Measurements from ENCODE around the gene CLHC1. TPM values are rescaled to one million over a fixed set of nuclear protein-coding genes. Genes with fewer than 3 reads are reported as not detected.

CLHC1 gene
- total RNA-seq, 1 donor from 2014 or later: 19.8 TPM

DNA sequence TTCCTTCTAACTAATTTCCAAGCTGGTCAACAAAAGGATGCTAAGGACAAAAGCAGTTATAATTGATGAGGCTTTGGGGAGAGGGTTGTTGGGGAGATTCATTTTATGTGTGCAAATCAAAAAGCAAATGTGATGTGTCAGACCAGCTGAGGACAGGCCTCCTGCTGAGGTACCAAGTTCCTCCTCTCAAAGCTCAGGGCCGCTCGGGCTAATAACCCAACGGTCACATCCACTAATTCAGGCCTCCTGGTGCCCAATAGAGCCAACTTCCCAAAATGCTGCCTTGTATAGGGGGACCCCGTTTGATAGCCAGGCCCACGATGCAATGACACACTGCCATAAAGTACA is 93.2 kb downstream of the CLHC1 start:
- Mint-ChIP-seq H3K27me3 (ENCODE audit: unreplicated experiment) (peaks cover 3% of the 10 kb centered on the region), H3K4me3 (ENCODE audit: unreplicated experiment) (no peak overlapping the region), H3K9me3 (ENCODE audit: unreplicated experiment) (peaks cover 4% of the 10 kb centered on the region), H3K4me1 (ENCODE audit: low read depth, unreplicated experiment) (peaks cover 12% of the 10 kb centered on the region), H3K27ac (ENCODE audit: unreplicated experiment) (no peak overlapping the region), H3K36me3 (ENCODE audit: unreplicated experiment) (no peaks in the 10 kb centered on the region)
- DNase-seq: no peak
- TF ChIP-seq, protein P1, sequence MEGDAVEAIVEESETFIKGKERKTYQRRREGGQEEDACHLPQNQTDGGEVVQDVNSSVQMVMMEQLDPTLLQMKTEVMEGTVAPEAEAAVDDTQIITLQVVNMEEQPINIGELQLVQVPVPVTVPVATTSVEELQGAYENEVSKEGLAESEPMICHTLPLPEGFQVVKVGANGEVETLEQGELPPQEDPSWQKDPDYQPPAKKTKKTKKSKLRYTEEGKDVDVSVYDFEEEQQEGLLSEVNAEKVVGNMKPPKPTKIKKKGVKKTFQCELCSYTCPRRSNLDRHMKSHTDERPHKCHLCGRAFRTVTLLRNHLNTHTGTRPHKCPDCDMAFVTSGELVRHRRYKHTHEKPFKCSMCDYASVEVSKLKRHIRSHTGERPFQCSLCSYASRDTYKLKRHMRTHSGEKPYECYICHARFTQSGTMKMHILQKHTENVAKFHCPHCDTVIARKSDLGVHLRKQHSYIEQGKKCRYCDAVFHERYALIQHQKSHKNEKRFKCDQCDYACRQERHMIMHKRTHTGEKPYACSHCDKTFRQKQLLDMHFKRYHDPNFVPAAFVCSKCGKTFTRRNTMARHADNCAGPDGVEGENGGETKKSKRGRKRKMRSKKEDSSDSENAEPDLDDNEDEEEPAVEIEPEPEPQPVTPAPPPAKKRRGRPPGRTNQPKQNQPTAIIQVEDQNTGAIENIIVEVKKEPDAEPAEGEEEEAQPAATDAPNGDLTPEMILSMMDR (IDR thresholded peaks at IDR 0.05; ENCODE audit: partially characterized antibody, unreplicated experiment): no peak

DNA sequence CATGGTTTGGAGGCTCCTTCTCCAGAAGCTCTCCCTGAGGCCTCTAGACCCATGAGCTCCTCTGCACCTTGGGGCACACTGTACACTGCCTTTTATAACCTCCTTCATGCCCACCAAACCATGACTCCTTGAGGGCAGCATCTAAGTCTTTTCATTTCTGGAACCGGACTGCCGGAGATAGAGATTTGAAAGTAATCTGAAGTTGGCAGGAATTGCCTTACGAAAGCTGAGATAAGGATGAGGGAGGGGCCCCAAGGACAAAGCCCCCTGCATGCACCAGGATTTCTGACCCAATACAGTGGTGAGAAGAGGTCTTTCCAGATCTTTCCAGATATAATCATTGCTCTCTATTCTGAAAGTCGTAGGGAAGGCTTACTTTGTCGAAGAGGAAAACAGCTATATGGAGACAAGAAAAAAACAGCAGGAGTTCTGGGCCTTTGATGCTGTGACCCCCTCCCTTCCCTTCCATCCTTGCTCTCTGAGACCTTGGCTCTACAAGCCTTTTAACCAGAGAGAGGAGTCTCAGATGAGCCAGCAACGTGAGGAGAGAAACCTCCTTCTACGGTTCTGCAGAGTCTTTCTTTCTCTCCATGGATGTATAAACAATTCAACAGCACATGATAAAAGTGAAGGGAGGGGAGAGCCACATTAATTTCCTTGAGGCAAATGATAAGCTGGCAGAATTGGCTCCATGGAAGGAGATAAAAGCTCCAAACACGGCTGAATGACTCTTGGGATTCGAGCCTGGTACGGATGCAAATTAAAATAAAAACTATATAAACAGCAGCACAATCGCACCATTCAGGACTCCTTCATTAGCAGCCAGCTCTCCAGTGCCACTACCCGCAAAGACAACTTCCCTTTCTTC is 93.8 kb downstream of the CLHC1 start:
- no peak for DNase-seq
- Mint-ChIP-seq H3K27ac (ENCODE audit: unreplicated experiment) (no peak overlapping the region), H3K27me3 (ENCODE audit: unreplicated experiment) (peaks cover 3% of the 10 kb centered on the region), H3K4me1 (ENCODE audit: low read depth, unreplicated experiment) (peaks cover 12% of the 10 kb centered on the region), H3K36me3 (ENCODE audit: unreplicated experiment) (no peaks in the 10 kb centered on the region), H3K9me3 (ENCODE audit: unreplicated experiment) (peaks cover 4% of the 10 kb centered on the region), H3K4me3 (ENCODE audit: unreplicated experiment) (no peak overlapping the region)
- TF ChIP-seq, protein P1 (IDR thresholded peaks at IDR 0.05; ENCODE audit: partially characterized antibody, unreplicated experiment): no peak

DNA sequence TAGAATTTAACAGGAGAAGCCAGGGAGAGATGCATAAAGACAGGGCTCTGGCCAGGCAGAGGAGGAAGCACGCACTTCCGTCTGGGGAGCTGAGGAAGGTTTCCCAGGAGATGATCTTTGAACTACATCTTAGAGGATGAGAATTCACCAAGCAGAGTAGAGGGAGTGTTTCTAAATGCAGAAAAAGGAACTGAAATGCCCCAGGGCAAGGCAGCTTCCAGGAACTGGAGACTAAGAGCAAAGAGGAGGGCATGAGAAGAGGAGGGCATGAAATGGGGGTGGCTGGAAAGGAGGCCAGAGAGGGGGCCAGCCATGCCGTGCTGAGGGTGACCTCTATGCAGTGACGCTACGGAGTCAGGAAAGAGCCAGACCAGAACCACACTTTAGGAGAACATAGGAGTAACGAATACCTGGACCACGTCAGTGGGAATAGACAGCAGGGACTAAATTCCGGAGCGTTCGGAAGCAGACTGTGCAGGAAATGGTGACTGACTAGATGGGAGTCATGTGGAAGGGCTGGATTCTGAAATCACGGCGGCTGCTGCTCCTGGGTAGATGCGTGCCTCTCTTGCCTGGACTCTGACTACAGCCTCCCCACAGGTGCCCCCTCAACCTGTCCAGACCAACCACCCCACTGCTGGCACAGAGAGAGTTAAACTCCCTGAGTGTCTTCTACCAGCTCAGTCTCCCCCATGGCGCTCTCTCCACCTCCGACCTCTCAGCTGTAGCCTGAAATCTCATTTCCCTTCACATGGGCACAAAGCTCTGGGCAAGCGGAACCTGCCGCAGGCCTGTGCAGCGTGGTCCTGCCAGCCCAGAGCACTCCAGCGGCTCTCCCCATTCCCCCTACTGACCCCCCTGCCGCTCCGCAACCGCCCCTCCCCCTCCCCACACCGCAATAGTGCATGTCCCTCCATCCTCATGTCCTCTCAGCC is 94.8 kb downstream of the CLHC1 start:
- peak overlapping the region; percentile 1 for H3K4me3 Mint-ChIP-seq (ENCODE audit: unreplicated experiment)
- H3K27ac Mint-ChIP-seq (ENCODE audit: unreplicated experiment): no peak overlapping the region
- H3K27me3 Mint-ChIP-seq (ENCODE audit: unreplicated experiment): peaks cover 3% of the 10 kb centered on the region
- no peak for DNase-seq
- TF ChIP-seq, protein P1 (IDR thresholded peaks at IDR 0.05; ENCODE audit: partially characterized antibody, unreplicated experiment): no peak
- H3K9me3 Mint-ChIP-seq (ENCODE audit: unreplicated experiment): peaks cover 4% of the 10 kb centered on the region
- H3K4me1 Mint-ChIP-seq (ENCODE audit: low read depth, unreplicated experiment): peaks cover 12% of the 10 kb centered on the region
- no peaks in the 10 kb centered on the region for H3K36me3 Mint-ChIP-seq (ENCODE audit: unreplicated experiment)

DNA sequence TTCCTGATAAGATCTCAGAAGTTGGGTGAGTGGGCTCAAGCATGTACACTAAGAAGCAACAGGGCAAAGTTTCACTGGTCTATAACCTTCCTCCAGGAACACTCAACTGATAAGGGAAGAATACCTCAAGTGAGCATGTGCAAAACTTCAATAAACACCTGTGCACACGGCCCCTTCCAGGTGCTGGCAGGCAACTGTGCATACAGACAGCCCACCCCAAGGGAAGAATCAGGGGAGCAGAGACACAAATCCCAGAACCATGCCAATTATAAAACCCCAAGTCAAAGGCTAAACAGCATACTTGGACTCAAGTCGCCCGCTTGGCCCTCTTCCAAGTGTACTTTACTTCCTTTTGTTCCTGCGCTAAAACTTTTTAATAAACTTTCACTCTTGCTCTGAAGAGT is 96.0 kb downstream of the CLHC1 start:
- Mint-ChIP-seq H3K4me1 (ENCODE audit: low read depth, unreplicated experiment) (peaks cover 12% of the 10 kb centered on the region), H3K27me3 (ENCODE audit: unreplicated experiment) (peaks cover 3% of the 10 kb centered on the region), H3K9me3 (ENCODE audit: unreplicated experiment) (peaks cover 4% of the 10 kb centered on the region), H3K4me3 (ENCODE audit: unreplicated experiment) (no peak overlapping the region), H3K27ac (ENCODE audit: unreplicated experiment) (no peak overlapping the region), H3K36me3 (ENCODE audit: unreplicated experiment) (no peaks in the 10 kb centered on the region)
- TF ChIP-seq, protein P1 (IDR thresholded peaks at IDR 0.05; ENCODE audit: partially characterized antibody, unreplicated experiment): no peak
- no peak for DNase-seq
